ENCODE results near the gene PPIF.

Gene PPIF

GRCh38 chr10:79339266-79339665, 8.0 kb upstream of the PPIF start:
- H3K9me3 ChIP-seq = no peaks in the 10 kb centered on the region
- H3K4me3 ChIP-seq = no peak overlapping the region
- H3K36me3 ChIP-seq = no peaks in the 10 kb centered on the region
- no peak for TF ChIP-seq Cebpa-rat (IDR thresholded peaks at IDR 0.05)
- no peak overlapping the region for H3K9ac ChIP-seq
- peaks cover under 1% of the 10 kb centered on the region; the same call in 1 of the 2 replicates for H3K4me1 ChIP-seq
- H3K4me2 ChIP-seq = no peak overlapping the region
- H3K27ac ChIP-seq = no peak overlapping the region
- H4K20me1 ChIP-seq = no peaks in the 10 kb centered on the region
- H3K27me3 ChIP-seq = no peaks in the 10 kb centered on the region

GRCh38 chr10:79340646-79341244, 6.5 kb upstream of the PPIF start:
- Histone ChIP-seq H3K4me1 (peaks cover 11% of the 10 kb centered on the region), H3K4me2 (no peak overlapping the region), H4K20me1 (no peaks in the 10 kb centered on the region), H3K27me3 (no peaks in the 10 kb centered on the region), H3K27ac (no peak overlapping the region), H3K4me3 (no peak overlapping the region), H3K36me3 (no peaks in the 10 kb centered on the region), H3K9me3 (no peaks in the 10 kb centered on the region), H3K9ac (no peak overlapping the region)
- no peak for TF ChIP-seq Cebpa-rat (IDR thresholded peaks at IDR 0.05)

- H3K9me3 ChIP-seq = no peaks in the 10 kb centered on the region
- H3K4me3 ChIP-seq = no peak overlapping the region
- no peaks in the 10 kb centered on the region for H3K27me3 ChIP-seq
- peaks cover 24% of the 10 kb centered on the region for H3K4me1 ChIP-seq
- H3K4me2 ChIP-seq = no peak overlapping the region
- no peaks in the 10 kb centered on the region for H4K20me1 ChIP-seq
- TF ChIP-seq Cebpa-rat (IDR thresholded peaks at IDR 0.05) = no peak
- no peaks in the 10 kb centered on the region for H3K36me3 ChIP-seq
- no peak overlapping the region for H3K9ac ChIP-seq
- H3K27ac ChIP-seq = no peak overlapping the region
These were observed 4.9 kb upstream of the PPIF start for GRCh38 chr10:79342295-79342761.

- Histone ChIP-seq H4K20me1 (no peaks in the 10 kb centered on the region; the same call in 1 of the 2 replicates), H3K4me1 (peaks cover 24% of the 10 kb centered on the region), H3K36me3 (no peaks in the 10 kb centered on the region), H3K27me3 (no peaks in the 10 kb centered on the region), H3K4me3 (no peak overlapping the region), H3K9me3 (no peaks in the 10 kb centered on the region), H3K9ac (no peak overlapping the region), H3K27ac (no peak overlapping the region), H3K4me2 (no peak overlapping the region)
- TF ChIP-seq Cebpa-rat (IDR thresholded peaks at IDR 0.05) = no peak
These were observed 4.3 kb upstream of the PPIF start for GRCh38 chr10:79342811-79343561.

GRCh38 chr10:79344502-79345195, 2.6 kb upstream of the PPIF start:
- peaks cover 17% of the 10 kb centered on the region for H4K20me1 ChIP-seq
- H3K27ac ChIP-seq = no peak overlapping the region
- H3K27me3 ChIP-seq = no peaks in the 10 kb centered on the region
- no peak for TF ChIP-seq Cebpa-rat (IDR thresholded peaks at IDR 0.05)
- no peak overlapping the region for H3K4me3 ChIP-seq
- H3K4me1 ChIP-seq = peaks cover 41% of the 10 kb centered on the region
- H3K9ac ChIP-seq = no peak overlapping the region
- no peak overlapping the region; the same call in 1 of the 2 replicates for H3K4me2 ChIP-seq
- peaks cover 12% of the 10 kb centered on the region for H3K36me3 ChIP-seq
- no peaks in the 10 kb centered on the region for H3K9me3 ChIP-seq

GRCh38 chr10:79345241-79346011, 1.8 kb upstream of the PPIF start:
- Histone ChIP-seq H3K4me1 (peaks cover 45% of the 10 kb centered on the region), H3K4me3 (no peak overlapping the region), H3K36me3 (peaks cover 20% of the 10 kb centered on the region), H4K20me1 (peaks cover 24% of the 10 kb centered on the region), H3K4me2 (no peak overlapping the region; the same call in 1 of the 2 replicates), H3K9ac (no peak overlapping the region), H3K9me3 (no peaks in the 10 kb centered on the region), H3K27ac (peak overlapping the region; percentile 14; the same call in 1 of the 2 replicates), H3K27me3 (no peaks in the 10 kb centered on the region)
- no peak for TF ChIP-seq Cebpa-rat (IDR thresholded peaks at IDR 0.05)

- Histone ChIP-seq H3K9me3 (no peaks in the 10 kb centered on the region), H3K4me2 (no peak overlapping the region), H3K27me3 (no peaks in the 10 kb centered on the region), H3K36me3 (peaks cover 25% of the 10 kb centered on the region), H3K4me1 (peaks cover 45% of the 10 kb centered on the region), H3K9ac (no peak overlapping the region), H3K4me3 (no peak overlapping the region), H3K27ac (peak overlapping the region; percentile 14; the same call in 1 of the 2 replicates), H4K20me1 (peaks cover 30% of the 10 kb centered on the region)
- no peak for TF ChIP-seq Cebpa-rat (IDR thresholded peaks at IDR 0.05)
These were observed 1.3 kb upstream of the PPIF start for GRCh38 chr10:79346012-79346340.

- H3K27ac ChIP-seq = 0 out of 2 replicates have a peak overlapping the region, but pooled peaks have one; percentile 7
- peaks cover 36% of the 10 kb centered on the region for H4K20me1 ChIP-seq
- peaks cover 31% of the 10 kb centered on the region for H3K36me3 ChIP-seq
- H3K4me1 ChIP-seq = peaks cover 45% of the 10 kb centered on the region
- H3K9ac ChIP-seq = peak overlapping the region; percentile 40; the same call in 1 of the 2 replicates
- TF ChIP-seq Cebpa-rat (IDR thresholded peaks at IDR 0.05) = no peak
- H3K4me3 ChIP-seq = peak overlapping the region; percentile 97; the same call in 1 of the 2 replicates
- H3K9me3 ChIP-seq = no peaks in the 10 kb centered on the region
- peak overlapping the region; percentile 97 for H3K4me2 ChIP-seq
- H3K27me3 ChIP-seq = no peaks in the 10 kb centered on the region
These were observed 662 bp upstream of the PPIF start for GRCh38 chr10:79346388-79347225.

Measured in BLaER1 (cell line).